BE2C (cell line): ENCODE results near the gene YPEL3.

Experiments used
- DNase-seq: peaks from one replicate; pipeline ENCODE4 v3.0.0-alpha.2; 2020
- H3K27me3 ChIP-seq: fragments of 250-450 bp; sonication (Bioruptor Pico); 2 replicates; pipeline ENCODE4 v1.5.1; 2020; ENCODE audit warnings: mild to moderate bottlenecking
- H3K36me3 ChIP-seq: fragments of 250-450 bp; sonication (Bioruptor Pico); 2 replicates; pipeline ENCODE4 v1.5.1; 2020; ENCODE audit warnings: mild to moderate bottlenecking
- H3K4me1 ChIP-seq: fragments of 250-450 bp; sonication (Bioruptor Pico); 2 replicates; pipeline ENCODE4 v1.5.1; 2020
- H3K4me3 ChIP-seq: 2 replicates; pipeline ENCODE4 v1.5.1; 2011; ENCODE audit warnings: low read depth, low read length
- H3K9me3 ChIP-seq: fragments of 250-450 bp; sonication (Bioruptor Pico); 2 replicates; pipeline ENCODE4 v1.5.1; 2020
- TF ChIP-seq, protein P1 (sequence below): IDR thresholded peaks from 2 replicates; pipeline ENCODE4 v1.5.1; 2012; ENCODE audit warnings: mild to moderate bottlenecking, low read depth, low read length

The YPEL3 gene

DNA sequence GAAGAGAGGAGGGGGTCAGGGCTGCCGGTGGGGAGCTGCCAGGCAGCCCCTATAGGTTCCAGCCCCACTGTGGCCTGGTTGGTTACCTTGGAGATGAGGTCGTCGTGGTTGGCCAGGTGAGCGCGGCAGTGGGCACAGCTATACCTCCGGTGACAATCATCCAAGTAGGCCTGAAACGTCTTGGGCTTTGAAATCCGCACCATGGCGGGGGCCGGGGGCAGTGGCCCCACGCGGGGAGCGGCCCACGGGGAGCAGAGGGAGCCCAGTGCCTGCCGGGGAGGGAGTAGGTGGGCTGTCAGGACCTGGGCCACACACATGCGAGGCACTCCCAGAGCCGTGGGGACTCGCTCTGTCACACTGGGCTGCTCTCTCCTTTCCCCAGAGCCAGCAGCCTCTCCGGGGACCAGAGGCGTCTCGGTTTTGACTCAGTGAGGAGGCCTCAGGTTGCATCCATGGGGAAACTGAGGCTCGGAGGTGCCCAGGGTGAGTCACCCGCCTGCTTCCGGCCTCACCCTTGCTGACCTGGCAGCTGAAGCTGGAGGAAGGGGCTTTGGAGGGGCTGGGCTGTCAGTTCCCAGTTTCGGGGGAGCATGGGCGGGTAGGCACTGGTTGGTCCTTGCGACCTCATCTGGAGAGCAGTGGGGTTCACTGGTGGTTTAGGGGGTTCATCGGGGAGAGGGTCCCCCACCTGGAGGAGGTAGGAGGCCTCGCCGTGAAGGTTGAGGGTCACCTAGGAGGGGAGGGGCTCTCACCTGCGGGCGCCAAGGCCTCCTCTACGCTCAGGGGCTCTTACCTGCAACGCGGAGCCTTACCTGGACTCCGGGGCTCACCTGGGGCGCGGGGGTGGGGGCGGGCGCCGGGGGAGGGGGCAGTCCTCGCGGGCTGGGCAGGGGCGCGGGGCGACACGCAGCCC, 591 bp downstream of the YPEL3 start:
- Histone ChIP-seq H3K9me3 (peaks cover 8% of the 10 kb centered on the region; the same call in 1 of the 2 replicates), H3K27me3 (no peaks in the 10 kb centered on the region), H3K4me3 (peak overlapping the region; percentile 41), H3K4me1 (peaks cover 9% of the 10 kb centered on the region), H3K36me3 (no peaks in the 10 kb centered on the region)
- no peak for DNase-seq
- TF ChIP-seq, protein P1, sequence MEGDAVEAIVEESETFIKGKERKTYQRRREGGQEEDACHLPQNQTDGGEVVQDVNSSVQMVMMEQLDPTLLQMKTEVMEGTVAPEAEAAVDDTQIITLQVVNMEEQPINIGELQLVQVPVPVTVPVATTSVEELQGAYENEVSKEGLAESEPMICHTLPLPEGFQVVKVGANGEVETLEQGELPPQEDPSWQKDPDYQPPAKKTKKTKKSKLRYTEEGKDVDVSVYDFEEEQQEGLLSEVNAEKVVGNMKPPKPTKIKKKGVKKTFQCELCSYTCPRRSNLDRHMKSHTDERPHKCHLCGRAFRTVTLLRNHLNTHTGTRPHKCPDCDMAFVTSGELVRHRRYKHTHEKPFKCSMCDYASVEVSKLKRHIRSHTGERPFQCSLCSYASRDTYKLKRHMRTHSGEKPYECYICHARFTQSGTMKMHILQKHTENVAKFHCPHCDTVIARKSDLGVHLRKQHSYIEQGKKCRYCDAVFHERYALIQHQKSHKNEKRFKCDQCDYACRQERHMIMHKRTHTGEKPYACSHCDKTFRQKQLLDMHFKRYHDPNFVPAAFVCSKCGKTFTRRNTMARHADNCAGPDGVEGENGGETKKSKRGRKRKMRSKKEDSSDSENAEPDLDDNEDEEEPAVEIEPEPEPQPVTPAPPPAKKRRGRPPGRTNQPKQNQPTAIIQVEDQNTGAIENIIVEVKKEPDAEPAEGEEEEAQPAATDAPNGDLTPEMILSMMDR = no peak

DNA sequence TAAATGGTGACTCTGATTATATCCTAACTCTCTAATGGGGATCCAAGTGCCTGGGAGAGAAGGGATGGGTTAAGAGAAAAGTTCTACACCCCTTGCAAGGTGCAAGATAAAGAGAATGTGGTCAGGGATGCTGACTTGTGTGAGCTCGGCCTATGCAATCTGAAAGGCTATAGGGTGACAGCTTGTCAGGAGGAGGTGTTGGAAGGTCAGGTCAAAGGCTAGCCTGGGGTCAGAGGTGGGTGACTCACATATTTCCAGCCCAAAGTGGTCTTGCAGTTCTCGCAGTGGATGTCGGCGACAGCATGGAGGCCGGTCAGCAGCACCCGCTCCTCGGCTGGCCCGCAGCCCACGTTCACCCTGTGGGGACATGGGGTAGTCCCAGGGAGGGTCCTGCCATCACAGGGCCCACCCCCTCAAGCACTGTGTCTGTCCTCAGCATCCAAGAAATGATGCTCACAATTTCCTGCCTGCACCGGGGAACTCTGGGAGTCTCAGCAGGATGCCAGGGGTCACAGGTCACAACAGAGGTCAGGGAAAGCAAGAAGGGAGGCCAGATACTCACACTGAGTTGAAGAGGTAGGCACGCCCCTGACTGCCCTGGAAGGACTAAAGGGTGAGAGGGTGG, 1.4 kb downstream of the YPEL3 start:
- Histone ChIP-seq H3K4me1 (peaks cover 9% of the 10 kb centered on the region), H3K9me3 (peaks cover 8% of the 10 kb centered on the region; the same call in 1 of the 2 replicates), H3K27me3 (no peaks in the 10 kb centered on the region), H3K36me3 (no peaks in the 10 kb centered on the region), H3K4me3 (no peak overlapping the region)
- TF ChIP-seq, protein P1 = no peak
- no peak for DNase-seq

DNA sequence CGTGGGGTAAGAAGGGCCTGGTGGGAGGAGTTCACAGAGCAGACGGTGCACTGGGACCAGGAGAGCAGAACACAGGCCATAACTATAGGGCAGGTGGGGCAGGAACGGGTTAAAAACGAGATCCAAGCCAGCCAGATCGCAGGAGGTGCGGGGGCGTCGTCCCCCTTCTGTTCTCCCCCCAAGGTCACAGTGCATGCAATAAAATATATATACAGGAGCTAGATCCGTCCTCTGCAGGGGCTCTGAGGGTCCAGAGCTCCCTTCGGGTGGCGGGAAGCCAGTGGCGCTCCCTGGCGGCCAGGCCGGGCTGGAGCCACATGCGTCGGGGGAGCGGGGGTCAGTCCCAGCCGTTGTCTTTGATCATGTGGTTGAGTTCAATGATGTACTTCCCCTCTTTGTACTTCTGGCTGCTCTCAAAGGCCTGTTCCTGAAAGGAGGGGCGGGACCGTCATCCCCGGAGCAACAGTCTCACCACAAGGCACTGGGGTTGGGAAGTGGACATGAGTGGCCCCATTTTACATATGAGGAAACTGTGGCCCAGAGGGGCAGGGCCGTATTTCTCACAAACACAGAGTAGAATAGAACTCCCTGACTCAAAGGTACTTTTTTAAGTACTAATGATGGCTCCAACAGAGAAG, 3.5 kb downstream of the YPEL3 start:
- peaks cover 9% of the 10 kb centered on the region for H3K4me1 ChIP-seq
- H3K9me3 ChIP-seq = peaks cover 8% of the 10 kb centered on the region; the same call in 1 of the 2 replicates

DNA sequence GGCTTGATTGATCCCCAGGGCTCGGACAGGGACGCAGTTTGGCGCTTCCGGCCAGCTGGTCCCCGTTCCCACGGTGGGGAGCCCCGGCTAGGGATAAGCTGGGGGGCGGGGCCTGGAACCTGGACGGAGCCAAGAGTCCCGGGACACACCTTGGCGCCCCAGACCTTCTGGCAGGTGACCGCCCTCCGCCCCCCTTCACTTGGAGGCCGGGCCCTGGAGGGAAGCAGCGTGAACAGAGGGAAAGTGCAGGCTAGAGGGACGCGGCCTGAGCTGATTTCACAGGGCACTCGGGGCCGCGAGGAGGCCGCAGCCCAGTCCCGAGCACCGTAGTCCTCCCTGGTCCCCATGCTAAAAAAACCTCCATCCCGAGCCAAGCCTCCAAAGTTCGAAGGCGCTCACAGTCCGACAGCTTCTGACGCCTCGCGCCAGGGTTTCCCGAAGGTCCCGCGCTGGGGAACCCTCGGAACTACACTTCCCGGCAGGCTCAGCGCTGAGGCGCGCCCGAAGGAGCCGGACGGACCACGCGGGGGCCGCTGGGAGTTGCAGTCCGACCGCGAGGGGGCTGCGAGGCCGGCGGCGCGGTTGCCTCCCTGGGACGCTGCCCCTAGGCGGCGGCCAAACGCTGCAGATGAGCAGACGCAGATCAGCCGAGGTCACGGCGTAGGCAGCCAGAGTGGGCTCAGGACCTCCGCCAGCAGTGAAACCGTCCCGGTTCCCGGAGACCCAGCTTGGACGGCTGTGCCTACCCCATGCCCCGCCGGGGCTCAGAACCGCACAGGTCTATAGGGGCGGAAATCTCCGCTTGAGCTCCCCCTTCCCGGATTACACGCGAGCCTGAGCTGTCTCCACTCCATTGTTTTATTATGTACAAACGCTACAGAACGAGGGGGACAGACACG, 4.3 kb downstream of the YPEL3 start, which contains the start of gene TBX6:
TSS of gene TBX6 (minus strand) at position 451 of the 899 bp plus-strand sequence. CDS start 731 bp downstream, outside the sequence.
- peaks cover 4% of the 10 kb centered on the region for H3K36me3 ChIP-seq
- peaks cover 4% of the 10 kb centered on the region; the same call in 1 of the 2 replicates for H3K9me3 ChIP-seq
- DNase-seq = peak; percentile 97
- H3K27me3 ChIP-seq = no peaks in the 10 kb centered on the region
- H3K4me3 ChIP-seq = peak within 1 kb of the TSS; percentile 87
- peaks cover 9% of the 10 kb centered on the region for H3K4me1 ChIP-seq
- TF ChIP-seq, protein P1 = peak; percentile 66

More for the DNA sequence above, 3.5 kb downstream of the YPEL3 start:
- TF ChIP-seq, protein P1 = peak; percentile 85
- Histone ChIP-seq H3K36me3 (no peaks in the 10 kb centered on the region), H3K27me3 (no peaks in the 10 kb centered on the region), H3K4me3 (peak overlapping the region; percentile 87)
- peak; percentile 88 for DNase-seq

DNA sequence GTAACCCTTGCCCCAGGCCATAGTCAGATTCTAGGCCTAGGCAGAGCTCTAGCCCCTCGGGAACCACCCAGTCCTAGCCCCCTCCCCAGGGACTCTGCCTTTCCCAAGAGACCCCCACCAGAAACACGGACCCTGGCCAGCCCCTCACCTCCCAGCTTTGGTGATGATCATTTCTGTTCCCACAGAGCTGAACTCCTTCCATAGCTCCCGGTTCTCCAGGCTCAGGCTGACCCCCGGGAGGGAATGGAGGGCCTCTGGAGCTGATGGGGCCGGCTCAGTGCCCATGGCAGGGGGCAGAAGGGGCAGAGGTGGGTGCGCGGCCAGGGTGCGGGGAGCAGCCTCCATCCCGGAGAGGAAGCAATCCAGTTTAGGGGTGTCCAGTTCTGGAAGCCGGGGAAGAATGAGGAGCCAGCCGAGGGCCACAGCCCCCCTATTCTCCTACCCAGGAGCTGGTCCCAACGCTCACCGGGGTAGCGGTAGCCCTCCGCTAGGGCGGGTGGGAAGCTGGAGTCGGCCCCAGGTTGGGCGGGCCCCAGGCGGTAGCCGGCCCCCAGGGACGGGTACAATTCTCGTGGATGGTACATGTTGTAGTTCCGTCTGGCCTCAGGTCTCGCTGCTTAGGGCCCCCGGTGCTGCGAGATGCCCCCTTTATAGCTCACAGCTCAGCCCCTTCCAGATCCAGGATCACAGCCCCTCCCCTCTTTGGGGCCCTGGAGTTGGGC, 5.2 kb downstream of the YPEL3 start:
- Histone ChIP-seq H3K9me3 (no peaks in the 10 kb centered on the region), H3K4me1 (peaks cover 5% of the 10 kb centered on the region), H3K36me3 (peaks cover 4% of the 10 kb centered on the region), H3K27me3 (no peaks in the 10 kb centered on the region), H3K4me3 (peak overlapping the region; percentile 87)
- TF ChIP-seq, protein P1 = no peak
- DNase-seq = peak; percentile 23
